OCI-LY1 (cell line): ENCODE results near the gene LPAR5.

Source experiments
- H2AFZ ChIP-seq: fragments of 200-600 bp; sonication (generic), shearing (Covaris generic); 2 replicates; pipeline ENCODE4 v1.6.0; 2014; ENCODE audit warnings: antibody characterized with exemption, mild to moderate bottlenecking, low read length
- H3F3A ChIP-seq: fragments of 200-600 bp; sonication (generic), shearing (Covaris generic); 2 replicates; pipeline ENCODE4 v1.6.0; 2014; ENCODE audit warnings: mild to moderate bottlenecking, antibody characterized with exemption, low read length, moderate library complexity; ENCODE audit not compliant: insufficient read depth
- H3K27ac ChIP-seq: fragments of 200-600 bp; sonication (generic); 2 replicates; pipeline ENCODE4 v1.5.1; 2014; ENCODE audit warnings: low read length, mixed run types, mild to moderate bottlenecking, low read depth; ENCODE audit not compliant: poor library complexity, severe bottlenecking
- H3K27me3 ChIP-seq: fragments of 200-600 bp; sonication (generic); 2 replicates; pipeline ENCODE4 v1.6.0; 2014; ENCODE audit warnings: antibody characterized with exemption, mild to moderate bottlenecking, low read length, moderate library complexity; ENCODE audit not compliant: insufficient read depth
- H3K36me3 ChIP-seq: fragments of 200-600 bp; sonication (generic); 2 replicates; pipeline ENCODE4 v1.6.1; 2014; ENCODE audit warnings: mild to moderate bottlenecking, antibody characterized with exemption, low read length, moderate library complexity, mixed read lengths; ENCODE audit not compliant: insufficient read depth
- H3K4me1 ChIP-seq: fragments of 200-600 bp; sonication (generic); 2 replicates; pipeline ENCODE4 v1.5.1; 2014; ENCODE audit warnings: mild to moderate bottlenecking, low read length, moderate library complexity; ENCODE audit not compliant: insufficient read depth, severe bottlenecking
- H3K4me2 ChIP-seq: fragments of 200-600 bp; sonication (generic), shearing (Covaris generic); 2 replicates; pipeline ENCODE4 v1.6.1; 2014; ENCODE audit warnings: low read length
- H3K4me3 ChIP-seq: fragments of 200-600 bp; sonication (generic); 2 replicates; pipeline ENCODE4 v1.5.1; 2014; ENCODE audit warnings: low read length, low read depth, mild to moderate bottlenecking, mixed read lengths; ENCODE audit not compliant: poor library complexity, severe bottlenecking
- H3K79me2 ChIP-seq: fragments of 200-600 bp; shearing (Covaris generic); 2 replicates; pipeline ENCODE4 v1.6.1; 2016; ENCODE audit warnings: mixed run types, low read length, mixed read lengths; ENCODE audit not compliant: insufficient read depth
- H3K9ac ChIP-seq: fragments of 200-600 bp; sonication (generic), shearing (Covaris generic); 2 replicates; pipeline ENCODE4 v1.6.1; 2014; ENCODE audit warnings: mild to moderate bottlenecking, low read length, mixed read lengths
- H3K9me2 ChIP-seq: fragments of 200-600 bp; sonication (generic), shearing (Covaris generic); 2 replicates; pipeline ENCODE4 v1.6.1; 2014; ENCODE audit warnings: low read depth, mild to moderate bottlenecking, low read length, mixed read lengths
- H3K9me3 ChIP-seq: fragments of 200-600 bp; shearing (Covaris generic); 2 replicates; pipeline ENCODE4 v1.6.1; 2014; ENCODE audit warnings: low read length, mixed read lengths
- H4K20me1 ChIP-seq: fragments of 200-600 bp; sonication (generic), shearing (Covaris generic); 2 replicates; pipeline ENCODE4 v1.6.0; 2016; ENCODE audit warnings: mild to moderate bottlenecking, low read length; ENCODE audit not compliant: insufficient read depth
- CTCF ChIP-seq: fragments of 200-600 bp; sonication (generic), shearing (Covaris generic); IDR thresholded peaks from 2 replicates; pipeline ENCODE4 v1.5.1; 2017; ENCODE audit warnings: mild to moderate bottlenecking, antibody characterized with exemption, low read length, moderate library complexity, mixed read lengths
- EZH2 ChIP-seq: fragments of 200-600 bp; sonication (generic), shearing (Covaris generic); IDR thresholded peaks from 2 replicates; pipeline ENCODE4 v1.8.0; 2017; ENCODE audit warnings: borderline replicate concordance, mixed run types, mild to moderate bottlenecking, antibody characterized with exemption, low read length, moderate library complexity, mixed read lengths

Gene LPAR5

GRCh38 chr12:6650832-6651231, 15.1 kb upstream of the LPAR5 start:
- no peak overlapping the region for H3K27ac ChIP-seq
- H3K4me2 ChIP-seq: no peak overlapping the region
- no peaks in the 10 kb centered on the region for H3K79me2 ChIP-seq
- H3K9me2 ChIP-seq: no peaks in the 10 kb centered on the region
- no peaks in the 10 kb centered on the region for H3K27me3 ChIP-seq
- H3K9me3 ChIP-seq: peaks cover 4% of the 10 kb centered on the region; the same call in 1 of the 2 replicates
- H3K4me1 ChIP-seq: peaks cover 9% of the 10 kb centered on the region
- H3K9ac ChIP-seq: no peak overlapping the region
- H2AFZ ChIP-seq: no peak overlapping the region
- H3K36me3 ChIP-seq: peaks cover 49% of the 10 kb centered on the region
- no peaks in the 10 kb centered on the region for H4K20me1 ChIP-seq
- TF ChIP-seq EZH2 (no peak), CTCF (no peak)
- no peaks in the 10 kb centered on the region for H3F3A ChIP-seq
- no peak overlapping the region for H3K4me3 ChIP-seq

- Histone ChIP-seq H3K27me3 (no peaks in the 10 kb centered on the region), H3K27ac (no peak within 1 kb of the TSS), H3K4me1 (peaks cover 13% of the 10 kb centered on the region), H3K4me2 (peak within 1 kb of the TSS; percentile 82), H3K4me3 (peak within 1 kb of the TSS; percentile 72), H3K79me2 (no peaks in the 10 kb centered on the region), H3K9ac (peak within 1 kb of the TSS; percentile 77), H2AFZ (no peak within 1 kb of the TSS), H3F3A (no peaks in the 10 kb centered on the region), H3K9me2 (no peaks in the 10 kb centered on the region), H3K9me3 (peaks cover 33% of the 10 kb centered on the region), H3K36me3 (peaks cover 52% of the 10 kb centered on the region), H4K20me1 (no peaks in the 10 kb centered on the region)
- no peak for TF ChIP-seq CTCF
- TF ChIP-seq EZH2: no peak
Measured at GRCh38 chr12:6647083-6647604, 11.4 kb upstream of the LPAR5 start, which contains the start of gene ACRBP. Gene ACRBP, minus strand, starts transcription at chr12:6647432. Its CDS starts 66 bp downstream, at chr12:6647366.

- Histone ChIP-seq H2AFZ (no peak overlapping the region), H4K20me1 (no peaks in the 10 kb centered on the region), H3K4me1 (peaks cover 13% of the 10 kb centered on the region), H3K36me3 (peaks cover 52% of the 10 kb centered on the region), H3K9me3 (peaks cover 35% of the 10 kb centered on the region), H3K27ac (no peak overlapping the region), H3K27me3 (no peaks in the 10 kb centered on the region), H3K4me2 (peak overlapping the region; percentile 82), H3F3A (no peaks in the 10 kb centered on the region), H3K9ac (peak overlapping the region; percentile 77), H3K79me2 (no peaks in the 10 kb centered on the region), H3K4me3 (peak overlapping the region; percentile 72), H3K9me2 (no peaks in the 10 kb centered on the region)
- TF ChIP-seq EZH2 (no peak), CTCF (no peak)
Measured at GRCh38 chr12:6646276-6647082, 10.7 kb upstream of the LPAR5 start.
